DMS153 treated with DMSO at 0.1 percent for 48 hours (cell line): Measurements from ENCODE around the gene SEL1L3.
"Not testable (repeated sequence)": the region's sequence is repeated elsewhere in the genome, so short reads cannot be mapped to it uniquely, and the experiment has no call there.

Experiments used
- DNase-seq: peaks from one replicate; lab custom pipeline; 2025; ENCODE audit not compliant: unreplicated experiment; lab: John Stamatoyannopoulos, UW

Gene SEL1L3

GRCh38 chr4:25862411-25863346, at the start of gene SEL1L3:
TSS of gene SEL1L3 (minus strand) at chr4:25862988. CDS start at chr4:25862836, 152 bp downstream.
- DNase-seq = no peak

GRCh38 chr4:25911356-25911755, 48.6 kb upstream of the SEL1L3 start:
- DNase-seq = no peak

GRCh38 chr4:25908491-25908901, 45.7 kb upstream of the SEL1L3 start:
- DNase-seq = no peak

GRCh38 chr4:25906113-25906512, 43.3 kb upstream of the SEL1L3 start:
- not testable (repeated sequence) for DNase-seq

- no peak for DNase-seq
Observed at GRCh38 chr4:25905371-25905770, 42.6 kb upstream of the SEL1L3 start.

- no peak for DNase-seq
Observed at GRCh38 chr4:25904748-25905082, 41.9 kb upstream of the SEL1L3 start.

GRCh38 chr4:25903900-25904747, 41.3 kb upstream of the SEL1L3 start:
- DNase-seq = no peak

- DNase-seq = no peak
Observed at GRCh38 chr4:25901030-25901430, 38.2 kb upstream of the SEL1L3 start.

GRCh38 chr4:25900310-25900709, 37.5 kb upstream of the SEL1L3 start:
- no peak for DNase-seq

- DNase-seq = no peak
Observed at GRCh38 chr4:25896776-25897539, 34.2 kb upstream of the SEL1L3 start.

- no peak for DNase-seq
Observed at GRCh38 chr4:25892796-25893195, 30.0 kb upstream of the SEL1L3 start.

- DNase-seq = no peak
Observed at GRCh38 chr4:25890571-25891485, 28.0 kb upstream of the SEL1L3 start.

- no peak for DNase-seq
Observed at GRCh38 chr4:25889589-25890503, 27.1 kb upstream of the SEL1L3 start.

- DNase-seq = no peak
Observed at GRCh38 chr4:25888781-25889180, 26.0 kb upstream of the SEL1L3 start.

GRCh38 chr4:25884031-25884782, 21.4 kb upstream of the SEL1L3 start:
- DNase-seq = no peak

GRCh38 chr4:25883565-25883964, 20.8 kb upstream of the SEL1L3 start:
- DNase-seq = no peak

- DNase-seq = no peak
Observed at GRCh38 chr4:25882226-25882625, 19.4 kb upstream of the SEL1L3 start.

- DNase-seq = no peak
Observed at GRCh38 chr4:25881193-25881592, 18.4 kb upstream of the SEL1L3 start.
